Measurements from ENCODE around the gene CMTM5.
A peak's percentile ranks its signal among the peaks of the same experiment; 100 is the strongest.

CMTM5 gene

GRCh38 chr14:23376482-23377197, at the start of gene CMTM5:
Gene CMTM5 (plus strand): TSS chr14:23377046. CDS start chr14:23377252, 206 bp downstream.
- DNase-seq (ENCODE audit: low read depth in 2 of 2) = no peak

- peak; percentile 30 to 46 for DNase-seq (ENCODE audit: low read depth in 2 of 2)
Measured at GRCh38 chr14:23327947-23328744, 48.7 kb upstream of the CMTM5 start.

- DNase-seq (ENCODE audit: low read depth in 2 of 2) = no peak
Measured at GRCh38 chr14:23335623-23336022, 41.2 kb upstream of the CMTM5 start.

- DNase-seq (ENCODE audit: low read depth in 2 of 2) = no peak
Measured at GRCh38 chr14:23339506-23340268, 37.2 kb upstream of the CMTM5 start.

- DNase-seq (ENCODE audit: low read depth in 2 of 2) = no peak
Measured at GRCh38 chr14:23344481-23344880, 32.4 kb upstream of the CMTM5 start.

- no peak for DNase-seq (ENCODE audit: low read depth in 2 of 2)
Measured at GRCh38 chr14:23345987-23346692, 30.7 kb upstream of the CMTM5 start.

GRCh38 chr14:23346693-23347405, 30.0 kb upstream of the CMTM5 start:
- no peak for DNase-seq (ENCODE audit: low read depth in 2 of 2)

GRCh38 chr14:23347406-23348296, 29.2 kb upstream of the CMTM5 start:
- no peak for DNase-seq (ENCODE audit: low read depth in 2 of 2)

GRCh38 chr14:23348297-23348655, 28.6 kb upstream of the CMTM5 start:
- DNase-seq (ENCODE audit: low read depth in 2 of 2) = no peak

- DNase-seq (ENCODE audit: low read depth in 2 of 2) = no peak
Measured at GRCh38 chr14:23349156-23349845, 27.5 kb upstream of the CMTM5 start.

GRCh38 chr14:23351681-23352505, 25.0 kb upstream of the CMTM5 start:
- no peak for DNase-seq (ENCODE audit: low read depth in 2 of 2)

GRCh38 chr14:23352506-23353432, 24.1 kb upstream of the CMTM5 start, which contains the start of gene SLC22A17:
Gene SLC22A17 (minus strand): TSS chr14:23352887.
- peak; percentile 12 to 23 for DNase-seq (ENCODE audit: low read depth in 2 of 2)

- DNase-seq (ENCODE audit: low read depth in 2 of 2) = no peak
Measured at GRCh38 chr14:23353433-23353780, 23.4 kb upstream of the CMTM5 start.

- no peak for DNase-seq (ENCODE audit: low read depth in 2 of 2)
Measured at GRCh38 chr14:23354990-23355389, 21.9 kb upstream of the CMTM5 start.

- no peak for DNase-seq (ENCODE audit: low read depth in 2 of 2)
Measured at GRCh38 chr14:23355871-23356435, 20.9 kb upstream of the CMTM5 start.

- DNase-seq (ENCODE audit: low read depth in 2 of 2) = no peak
Measured at GRCh38 chr14:23356662-23357061, 20.2 kb upstream of the CMTM5 start.

GRCh38 chr14:23357261-23357660, 19.6 kb upstream of the CMTM5 start:
- DNase-seq (ENCODE audit: low read depth in 2 of 2) = no peak

Measured in stimulated activated CD8-positive, alpha-beta memory T cell treated with anti-CD3 and anti-CD28 coated beads, Interleukin-2, amount 100 ng/mL, for 48 hours (primary cell).